H1 (cell line): ENCODE measurements around the gene FARP2. TPM values are rescaled to one million over a fixed set of nuclear protein-coding genes. Genes with fewer than 3 reads are reported as not detected.

Experiments
- CEBPB ChIP-seq: IDR thresholded peaks from 2 replicates; pipeline ENCODE4 v1.6.1; 2012; ENCODE audit warnings: low read depth, low read length
- CHD7 ChIP-seq: fragments of 300-600 bp; sonication (generic); IDR thresholded peaks from 2 replicates; pipeline ENCODE4 v1.7.1; 2012; ENCODE audit warnings: low read length, moderate library complexity, mild to moderate bottlenecking, inconsistent platforms; ENCODE audit not compliant: insufficient replicate concordance
- EZH2 ChIP-seq: fragments of 200-600 bp; sonication (generic); IDR thresholded peaks from 2 replicates; pipeline ENCODE4 v1.7.1; 2012; ENCODE audit warnings: low read depth, mild to moderate bottlenecking, moderate library complexity, low read length, inconsistent platforms; ENCODE audit not compliant: severe bottlenecking
- MAFK ChIP-seq: IDR thresholded peaks from 2 replicates; pipeline ENCODE4 v1.6.1; 2012; ENCODE audit warnings: low read depth, mild to moderate bottlenecking, improper control_type of control experiment, low read length
- MAX ChIP-seq: IDR thresholded peaks from 2 replicates; pipeline ENCODE4 v1.6.1; 2012; ENCODE audit warnings: inconsistent platforms
- PHF8 ChIP-seq: fragments of 200-600 bp; sonication (generic); conservative IDR thresholded peaks from 2 replicates; pipeline ENCODE4 v1.7.1; 2012; ENCODE audit warnings: low read depth, mild to moderate bottlenecking, inconsistent platforms, low read length, moderate library complexity
- SIN3A ChIP-seq, 2 experiments: IDR thresholded peaks in 1 of 2; conservative IDR thresholded peaks in 1 of 2; 2 replicates each; pipeline ENCODE4 v1.6.1; 2011 to 2012; ENCODE audit warnings: low read length in 2 of 2, improper control_type of control experiment in 1 of 2, low read depth in 1 of 2, mild to moderate bottlenecking in 1 of 2
- SP4 ChIP-seq: IDR thresholded peaks from 2 replicates; pipeline ENCODE4 v1.6.1; 2012; ENCODE audit warnings: low read length, inconsistent platforms
- TAF7 ChIP-seq: optimal IDR thresholded peaks from 2 replicates; pipeline ENCODE3; 2011; ENCODE audit warnings: low read depth, mild to moderate bottlenecking, inconsistent platforms, low read length, moderate library complexity, borderline replicate concordance
- polyA plus RNA-seq, 7 experiments: library from polyadenylated mRNA; depleted of rRNA in 3 of 7; stranded (reverse) in 5 of 7; unstranded in 2 of 7; fragments of >200 nt in 5 of 7; fragments of 200-250 nt in 2 of 7; gene quantifications; 1 replicate in 5 of 7; 2 replicates in 1 of 7; 4 replicates in 1 of 7; pipeline versions ENCODE4 v1.2.1 to v1.2.3, GENCODE V29; 2011 to 2013; ENCODE audit warnings: missing spikeins in 2 of 7, mixed read lengths in 2 of 7
- total RNA-seq: library from RNA; stranded (reverse); fragmentation: NEBNext Ultra II Directional; extraction: Animal tissue kit (Norgen Biotek cat#: 25700); gene quantifications from 2 replicates; pipeline ENCODE4 v1.2.1, GENCODE V29; 2021

The FARP2 gene
- total and polyA plus RNA-seq, 2 of the 8 experiments (the other 6 are each of a cell fraction or from before 2014, with no cell fraction given) = 12.4 to 33.4 TPM

- TF ChIP-seq CHD7 = no peak
- TF ChIP-seq EZH2 = no peak
- TF ChIP-seq SP4 = no peak
- TF ChIP-seq SIN3A (conservative IDR thresholded peaks at IDR 0.05 in 1 of 2, IDR thresholded peaks at IDR 0.05 in 1 of 2; ENCODE audit: low read depth in 1 of 2, low read length in 2 of 2) = peak in 1 of 2 experiments; percentile 5; a peak in 1 of 4 replicates
- TF ChIP-seq PHF8 = peak; percentile 72
- 0 out of 2 replicates have a peak, but pooled peaks have one; percentile 7 for TF ChIP-seq MAX
- no peak for TF ChIP-seq CEBPB
- no peak for TF ChIP-seq TAF7
- TF ChIP-seq MAFK = no peak
Measured at GRCh38 chr2:241315879-241316631, 40.0 kb upstream of the FARP2 start, which contains the start of gene SEPTIN2 (continued).
